HL-60/S4 (cell line): Measurements from ENCODE around the gene CYP2B6.

ENCODE experiments used
- in situ Hi-C: fragments of 300-500 bp; cut with MboI; formaldehyde crosslinking; loops from 2 replicates; pipeline ENCODE4 v1.14.3; 2022; ENCODE audit warnings: low sequenced_read_pairs

The CYP2B6 gene

DNA sequence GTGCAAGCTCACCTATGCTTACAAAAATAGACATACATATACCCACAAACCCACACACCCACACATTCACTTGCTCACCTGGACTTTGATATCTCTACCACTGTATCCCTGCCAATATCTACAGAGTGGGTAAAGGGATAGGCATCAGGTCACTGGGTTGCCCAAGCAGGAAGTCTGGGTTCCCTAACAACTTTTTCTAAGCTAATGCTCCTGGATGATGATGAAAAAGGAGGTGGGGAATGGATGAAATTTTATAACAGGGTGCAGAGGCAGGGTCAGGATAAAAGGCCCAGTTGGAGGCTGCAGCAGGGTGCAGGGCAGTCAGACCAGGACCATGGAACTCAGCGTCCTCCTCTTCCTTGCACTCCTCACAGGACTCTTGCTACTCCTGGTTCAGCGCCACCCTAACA lies at the start of gene CYP2B6:
Gene CYP2B6 (plus strand): TSS at position 311 of the 410 bp plus-strand sequence. CDS start 24 bp downstream, at position 335.
- in situ Hi-C loops, result no loop called here

DNA sequence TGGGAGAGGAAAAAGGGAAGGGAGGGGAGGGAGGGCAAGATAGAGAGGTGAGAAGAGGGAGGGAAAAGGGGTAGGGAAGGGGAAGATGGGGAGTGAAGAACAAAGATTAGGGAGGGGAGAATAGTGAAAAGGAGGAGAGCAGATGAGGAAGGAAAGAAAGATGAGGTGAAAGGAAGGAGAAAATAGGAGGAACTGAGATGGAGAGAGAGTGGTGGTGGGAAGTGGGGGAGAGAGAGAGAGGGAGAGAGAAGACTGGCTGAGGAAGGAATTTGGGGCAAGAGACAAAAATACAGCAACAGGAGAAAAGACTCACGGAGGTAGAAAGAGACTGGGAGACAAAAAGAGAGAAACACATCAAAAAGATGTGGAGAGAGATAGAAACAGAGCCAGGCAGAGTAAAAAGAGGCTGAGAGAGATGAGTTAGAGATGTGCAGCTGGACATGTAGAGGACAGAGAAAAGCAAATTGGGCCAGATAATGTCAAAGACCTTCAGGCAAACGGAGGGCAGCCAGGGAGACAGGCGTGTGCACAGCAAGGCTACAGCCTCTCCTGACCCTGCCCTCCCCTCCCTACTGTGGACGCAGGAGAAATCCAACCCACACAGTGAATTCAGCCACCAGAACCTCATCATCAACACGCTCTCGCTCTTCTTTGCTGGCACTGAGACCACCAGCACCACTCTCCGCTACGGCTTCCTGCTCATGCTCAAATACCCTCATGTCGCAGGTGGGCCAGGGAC lies 49.4 kb upstream of the CYP2B6 start:
- in situ Hi-C loops, result no loop called here

DNA sequence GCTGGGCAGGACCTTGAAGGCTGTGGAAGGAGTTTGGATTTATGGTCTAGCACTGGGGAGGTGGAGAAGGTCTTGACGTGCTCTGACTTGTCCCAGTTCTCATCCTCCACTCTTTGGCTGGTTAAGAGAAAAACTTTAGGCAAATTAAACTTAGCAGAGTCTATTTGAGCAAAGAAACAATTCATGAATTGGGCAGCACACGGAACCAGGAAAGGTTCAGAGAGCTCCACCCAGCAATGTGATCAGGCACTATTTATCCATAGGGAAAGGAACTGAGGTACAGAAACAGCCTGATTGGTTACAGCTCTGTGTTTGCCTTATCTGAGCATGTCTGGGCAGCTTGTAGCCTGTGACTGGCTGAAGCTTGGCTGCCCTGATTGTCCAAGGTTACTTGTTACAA lies 45.4 kb upstream of the CYP2B6 start:
- in situ Hi-C loops, result no loop called here

DNA sequence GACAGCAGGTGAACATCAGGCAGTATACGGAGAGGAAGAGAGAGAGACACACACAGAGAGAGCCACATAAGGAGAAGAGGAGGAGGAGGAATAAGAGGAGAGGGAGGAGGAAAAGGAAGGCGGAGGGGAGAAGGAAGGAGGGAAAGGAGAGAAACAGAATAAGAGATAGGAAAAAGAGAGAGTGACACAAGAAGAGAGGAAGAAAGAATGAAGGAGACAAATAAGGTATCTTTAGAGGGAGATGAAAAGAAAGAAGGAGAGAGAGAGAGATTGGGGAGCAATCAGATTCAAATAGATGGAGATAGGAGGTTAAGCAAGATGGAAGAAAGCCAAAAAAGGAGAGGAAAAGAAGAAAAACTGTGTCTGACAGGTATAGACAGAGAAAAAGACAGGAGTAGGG lies 44.0 kb upstream of the CYP2B6 start:
- in situ Hi-C loops, result no loop called here

DNA sequence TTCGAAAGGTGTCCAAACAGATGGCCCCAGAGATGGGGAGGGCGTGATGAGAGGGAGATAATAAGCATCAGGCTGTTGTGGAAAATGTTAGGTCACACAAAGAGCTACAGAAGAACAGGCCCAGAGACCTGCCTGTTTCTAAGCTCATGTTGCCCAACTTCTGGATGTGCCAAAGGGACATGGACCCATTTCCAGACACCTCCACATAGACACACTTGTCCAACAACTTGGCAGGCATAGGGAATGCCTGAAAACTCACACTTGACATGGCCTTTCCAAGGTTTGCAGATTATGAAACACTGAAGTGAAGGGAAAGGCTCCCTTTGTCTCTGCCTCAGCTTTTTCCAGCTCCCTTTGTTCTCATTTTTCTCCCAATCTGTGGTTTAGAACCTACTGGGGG lies 43.5 kb upstream of the CYP2B6 start:
- in situ Hi-C loops, result no loop called here

GRCh38 chr19:40948580-40949299 lies 42.3 kb upstream of the CYP2B6 start:
- in situ Hi-C loops, result no loop called here

DNA sequence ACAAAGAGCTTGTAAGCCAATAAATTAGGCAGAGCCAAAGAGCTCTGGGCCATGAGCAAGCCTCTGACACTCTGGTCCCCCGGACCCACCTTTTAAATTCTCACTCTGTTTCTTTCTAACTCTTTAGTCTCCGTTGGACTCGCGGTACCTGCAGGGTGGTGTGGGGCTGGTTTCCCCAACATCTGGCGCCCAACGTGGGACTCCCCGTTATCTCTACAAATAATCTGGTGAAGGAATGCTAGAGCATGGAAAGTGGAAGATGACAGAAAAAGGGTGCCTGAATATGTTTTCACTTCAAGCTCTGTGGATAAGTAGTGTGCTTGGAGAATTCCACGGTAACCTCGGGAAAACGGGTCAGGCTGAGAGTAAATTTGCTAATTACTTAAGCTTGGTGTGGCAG lies 36.5 kb upstream of the CYP2B6 start:
- in situ Hi-C loops, result loop anchor here (25.0 kb wide), 1 partner anchor 292 kb away; no protein-coding TSS in a partner anchor

- in situ Hi-C loops, result loop anchor here (25.0 kb wide), 1 partner anchor 297 kb away; no protein-coding TSS in a partner anchor
These were observed 31.7 kb upstream of the CYP2B6 start for GRCh38 chr19:40959338-40959737.

DNA sequence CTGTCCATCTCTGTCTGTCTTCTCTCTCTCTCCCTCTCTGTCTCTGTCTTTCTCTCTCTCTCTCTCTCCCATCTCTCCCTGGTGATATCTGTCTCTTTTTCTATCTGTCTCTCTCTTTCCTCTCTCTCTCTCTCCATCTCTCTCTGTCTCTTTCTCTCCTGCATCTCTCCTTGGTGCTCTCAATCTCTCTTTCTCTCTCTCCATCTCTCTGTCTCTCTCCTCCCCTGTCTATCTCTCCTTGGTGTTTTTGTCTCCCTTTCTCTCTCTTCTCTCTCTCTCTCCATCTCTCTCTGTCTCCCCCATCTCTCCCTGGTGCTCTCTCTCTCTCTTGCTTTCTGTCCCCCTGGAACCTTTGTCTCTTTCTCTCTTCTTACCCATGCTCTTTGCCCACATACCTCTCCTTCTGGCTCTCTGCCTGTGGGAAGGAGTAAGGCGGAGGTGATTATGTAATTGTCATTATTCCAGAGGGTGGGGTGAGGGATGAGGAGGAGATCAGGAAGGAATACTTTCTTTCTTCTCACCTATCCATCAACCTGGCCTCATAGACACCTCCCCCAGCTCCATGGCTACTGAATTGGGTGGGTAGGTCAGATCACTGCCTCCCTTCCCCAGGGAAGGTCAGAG lies 30.9 kb upstream of the CYP2B6 start:
- in situ Hi-C loops, result loop anchor here (25.0 kb wide), 1 partner anchor 298 kb away; no protein-coding TSS in a partner anchor

- in situ Hi-C loops, result loop anchor here (25.0 kb wide), 1 partner anchor 298 kb away; no protein-coding TSS in a partner anchor
These were observed 30.3 kb upstream of the CYP2B6 start for GRCh38 chr19:40960780-40961179.

DNA sequence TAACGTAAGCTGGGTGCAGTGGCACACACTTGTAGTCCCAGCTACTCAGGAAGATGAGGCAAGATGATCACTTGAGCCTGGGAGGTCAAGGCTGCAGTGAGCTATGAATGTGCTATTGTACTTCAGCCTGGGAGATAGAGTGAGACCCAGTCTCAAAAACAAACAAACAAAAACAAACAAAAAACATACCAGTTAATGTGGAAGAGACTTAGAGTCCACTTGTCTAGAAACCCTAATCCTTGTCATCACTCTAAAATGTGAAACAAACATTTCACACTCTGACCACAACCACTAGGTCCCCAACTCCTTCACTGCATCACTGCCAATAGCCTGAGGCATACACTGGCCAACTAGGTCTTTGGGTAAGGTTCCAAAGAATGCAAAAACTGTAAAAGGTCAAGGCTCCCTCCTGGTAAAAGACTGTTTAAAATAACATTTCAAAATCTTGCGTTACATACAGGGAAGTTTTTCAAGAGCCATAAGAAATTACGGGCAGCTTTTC lies 28.6 kb upstream of the CYP2B6 start:
- in situ Hi-C loops, result loop anchor here (25.0 kb wide), 1 partner anchor 300 kb away; no protein-coding TSS in a partner anchor

- in situ Hi-C loops, result loop anchor here (25.0 kb wide), 1 partner anchor 302 kb away; no protein-coding TSS in a partner anchor
These were observed 26.7 kb upstream of the CYP2B6 start for GRCh38 chr19:40964361-40964760.

- in situ Hi-C loops, result loop anchor here (25.0 kb wide), 1 partner anchor 303 kb away; no protein-coding TSS in a partner anchor
These were observed 25.7 kb upstream of the CYP2B6 start for GRCh38 chr19:40965351-40965750.

- in situ Hi-C loops, result loop anchor here (25.0 kb wide), 1 partner anchor 304 kb away; no protein-coding TSS in a partner anchor
These were observed 24.5 kb upstream of the CYP2B6 start for GRCh38 chr19:40966591-40966990.

GRCh38 chr19:40968065-40968464 lies 23.0 kb upstream of the CYP2B6 start:
- in situ Hi-C loops, result loop anchor here (25.0 kb wide), 1 partner anchor 306 kb away; no protein-coding TSS in a partner anchor

- in situ Hi-C loops, result loop anchor here (25.0 kb wide), 1 partner anchor 307 kb away; no protein-coding TSS in a partner anchor
These were observed 21.4 kb upstream of the CYP2B6 start for GRCh38 chr19:40969721-40970120.

- in situ Hi-C loops, result loop anchor here (25.0 kb wide), 1 partner anchor 308 kb away; no protein-coding TSS in a partner anchor
These were observed 20.4 kb upstream of the CYP2B6 start for GRCh38 chr19:40970396-40971345.

DNA sequence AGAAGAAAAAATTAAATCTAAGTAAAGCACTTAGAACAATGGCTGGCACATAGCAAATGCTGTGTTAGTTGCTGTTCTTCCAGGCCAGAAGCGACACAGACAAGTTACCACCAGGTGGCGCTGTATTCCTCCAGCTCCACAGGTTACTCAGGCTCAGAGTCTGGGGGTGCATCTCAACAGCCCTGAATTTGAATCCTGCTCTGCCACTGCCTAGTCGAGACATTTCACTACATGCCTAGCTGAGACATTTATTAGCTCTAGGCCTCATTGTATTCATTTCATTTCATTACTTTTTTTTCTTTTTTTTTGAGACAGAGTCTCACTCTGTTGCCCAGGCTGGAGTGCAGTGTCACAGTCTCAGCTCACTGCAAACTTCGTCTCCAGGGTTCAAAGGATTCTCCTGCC lies 16.4 kb upstream of the CYP2B6 start:
- in situ Hi-C loops, result loop anchor here (25.0 kb wide), 1 partner anchor 312 kb away; no protein-coding TSS in a partner anchor

DNA sequence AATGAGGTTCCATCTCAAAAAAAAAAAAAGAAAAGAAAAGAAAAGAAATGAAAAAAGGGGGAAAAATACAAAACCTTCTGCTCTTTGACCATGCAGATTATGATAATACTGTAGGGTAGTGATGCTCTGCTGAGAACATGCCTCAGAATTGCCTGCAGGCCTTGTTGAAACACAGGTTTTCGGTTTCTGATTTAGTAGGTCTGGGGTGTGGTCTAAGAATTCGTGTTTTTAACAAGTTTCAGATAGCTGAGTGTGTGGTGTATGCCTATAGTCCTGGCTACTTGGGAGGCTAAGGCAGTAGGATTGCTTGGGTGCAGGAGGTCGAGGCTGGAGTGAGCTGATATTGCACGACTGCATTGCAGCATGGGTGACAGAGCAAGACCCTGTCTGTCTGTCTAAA lies 14.9 kb upstream of the CYP2B6 start:
- in situ Hi-C loops, result no loop called here

- in situ Hi-C loops, result no loop called here
These were observed 14.4 kb upstream of the CYP2B6 start for GRCh38 chr19:40976724-40977123.
